ENCODE data around the gene TRIM29. TPM values are rescaled to one million over a fixed set of nuclear protein-coding genes. Genes with fewer than 3 reads are reported as not detected.

Gene TRIM29
- total RNA-seq, 3 donors from 2014 or later, result 10.6 to 58.7 (median 45.9) TPM

DNA sequence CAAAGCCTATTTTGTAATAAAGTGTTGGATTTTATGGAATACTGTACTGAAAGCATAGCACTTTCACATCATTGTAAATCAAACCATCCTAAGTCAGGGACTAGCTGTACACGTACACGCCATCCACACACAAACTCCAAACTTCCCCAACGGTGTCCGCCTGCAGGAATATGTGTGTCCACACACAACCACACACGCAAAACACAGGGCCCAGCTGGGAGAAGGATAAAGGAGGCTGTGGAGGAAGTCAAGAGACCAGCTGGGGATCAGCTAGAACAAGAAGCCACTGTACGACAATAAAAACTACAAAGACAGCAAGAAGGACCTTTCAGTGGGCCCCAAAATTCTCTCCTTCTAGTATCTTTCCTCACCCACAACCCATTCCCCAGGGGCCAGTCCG, 1.6 kb downstream of the TRIM29 start:
- no peaks in the 10 kb centered on the region for H3K9me3 ChIP-seq
- intact Hi-C loops (cut with DNase I; ENCODE audit: low total_unique reads), result no loop called here
- peak overlapping the region; percentile 95 for H3K27ac ChIP-seq
- no peaks in the 10 kb centered on the region for H3K36me3 ChIP-seq
- no peak for DNase-seq (ENCODE audit: low spot score in 2 of 2)
- peak overlapping the region in 2 of 3 donors; percentile 61 to 68 for H3K4me3 ChIP-seq
- TF ChIP-seq POLR2AphosphoS5 (IDR thresholded peaks at IDR 0.05) (no peak), POLR2A (IDR thresholded peaks at IDR 0.05) (no peak)
- TF ChIP-seq, protein P1, sequence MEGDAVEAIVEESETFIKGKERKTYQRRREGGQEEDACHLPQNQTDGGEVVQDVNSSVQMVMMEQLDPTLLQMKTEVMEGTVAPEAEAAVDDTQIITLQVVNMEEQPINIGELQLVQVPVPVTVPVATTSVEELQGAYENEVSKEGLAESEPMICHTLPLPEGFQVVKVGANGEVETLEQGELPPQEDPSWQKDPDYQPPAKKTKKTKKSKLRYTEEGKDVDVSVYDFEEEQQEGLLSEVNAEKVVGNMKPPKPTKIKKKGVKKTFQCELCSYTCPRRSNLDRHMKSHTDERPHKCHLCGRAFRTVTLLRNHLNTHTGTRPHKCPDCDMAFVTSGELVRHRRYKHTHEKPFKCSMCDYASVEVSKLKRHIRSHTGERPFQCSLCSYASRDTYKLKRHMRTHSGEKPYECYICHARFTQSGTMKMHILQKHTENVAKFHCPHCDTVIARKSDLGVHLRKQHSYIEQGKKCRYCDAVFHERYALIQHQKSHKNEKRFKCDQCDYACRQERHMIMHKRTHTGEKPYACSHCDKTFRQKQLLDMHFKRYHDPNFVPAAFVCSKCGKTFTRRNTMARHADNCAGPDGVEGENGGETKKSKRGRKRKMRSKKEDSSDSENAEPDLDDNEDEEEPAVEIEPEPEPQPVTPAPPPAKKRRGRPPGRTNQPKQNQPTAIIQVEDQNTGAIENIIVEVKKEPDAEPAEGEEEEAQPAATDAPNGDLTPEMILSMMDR (IDR thresholded peaks at IDR 0.05), result no peak
- no peaks in the 10 kb centered on the region for H3K27me3 ChIP-seq
- H3K4me1 ChIP-seq, result no peaks in the 10 kb centered on the region

DNA sequence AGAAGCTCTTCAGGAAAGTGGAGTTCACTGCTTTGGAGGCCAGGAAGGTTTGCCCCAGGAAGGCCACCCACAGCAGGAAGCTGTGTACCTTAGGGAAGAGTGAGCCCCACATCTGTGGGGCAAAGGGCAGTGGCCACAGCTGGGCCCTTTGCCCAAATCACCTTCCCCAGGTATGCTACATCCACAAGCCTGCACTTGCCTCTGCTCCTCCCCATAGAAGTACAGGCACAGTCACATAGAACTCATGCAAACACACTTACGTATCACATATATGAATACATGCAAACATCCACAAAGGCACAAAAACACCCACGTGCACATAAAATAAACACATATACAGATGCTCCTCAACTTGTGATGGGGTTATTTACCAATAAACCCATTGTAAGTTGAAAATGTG, 2.1 kb downstream of the TRIM29 start:
- TF ChIP-seq POLR2A (IDR thresholded peaks at IDR 0.05), result no peak
- TF ChIP-seq POLR2AphosphoS5 (IDR thresholded peaks at IDR 0.05), result no peak
- TF ChIP-seq, protein P1 (IDR thresholded peaks at IDR 0.05), result no peak
- Histone ChIP-seq H3K27me3 (no peaks in the 10 kb centered on the region), H3K4me3 (peak overlapping the region in 2 of 3 donors; percentile 61 to 68), H3K36me3 (no peaks in the 10 kb centered on the region), H3K9me3 (no peaks in the 10 kb centered on the region), H3K27ac (peak overlapping the region; percentile 95), H3K4me1 (no peaks in the 10 kb centered on the region)
- peak in 1 of 2 donors; percentile 37 for DNase-seq (ENCODE audit: low spot score in 2 of 2)
- intact Hi-C loops (cut with DNase I; ENCODE audit: low total_unique reads), result no loop called here

DNA sequence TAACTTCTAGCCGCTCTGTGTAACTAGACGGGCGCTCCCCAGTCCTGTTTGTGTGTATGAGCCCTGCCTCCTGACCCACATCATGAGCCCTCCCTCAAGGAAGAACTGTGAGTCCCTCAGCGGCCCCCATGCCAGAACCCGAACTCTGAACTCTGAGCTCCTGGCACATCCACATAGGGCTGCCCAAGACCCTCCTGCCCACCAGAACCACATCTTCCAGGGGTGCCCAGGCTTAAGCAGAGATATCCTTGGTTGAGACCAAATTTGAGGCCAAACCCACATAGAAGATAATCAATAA, 3.0 kb downstream of the TRIM29 start:
- H3K36me3 ChIP-seq, result no peaks in the 10 kb centered on the region
- DNase-seq (ENCODE audit: low spot score in 2 of 2), result peak in 1 of 2 donors; percentile 20
- H3K9me3 ChIP-seq, result no peaks in the 10 kb centered on the region
- no peaks in the 10 kb centered on the region for H3K27me3 ChIP-seq
- TF ChIP-seq POLR2A (IDR thresholded peaks at IDR 0.05), result no peak
- no peak for TF ChIP-seq POLR2AphosphoS5 (IDR thresholded peaks at IDR 0.05)
- TF ChIP-seq, protein P1 (IDR thresholded peaks at IDR 0.05), result no peak
- peak overlapping the region; percentile 95 for H3K27ac ChIP-seq
- intact Hi-C loops (cut with DNase I; ENCODE audit: low total_unique reads), result no loop called here
- H3K4me1 ChIP-seq, result peaks cover 0 to 5% of the 10 kb centered on the region in 2 donors
- peak overlapping the region in 2 of 3 donors; percentile 61 to 68 for H3K4me3 ChIP-seq

DNA sequence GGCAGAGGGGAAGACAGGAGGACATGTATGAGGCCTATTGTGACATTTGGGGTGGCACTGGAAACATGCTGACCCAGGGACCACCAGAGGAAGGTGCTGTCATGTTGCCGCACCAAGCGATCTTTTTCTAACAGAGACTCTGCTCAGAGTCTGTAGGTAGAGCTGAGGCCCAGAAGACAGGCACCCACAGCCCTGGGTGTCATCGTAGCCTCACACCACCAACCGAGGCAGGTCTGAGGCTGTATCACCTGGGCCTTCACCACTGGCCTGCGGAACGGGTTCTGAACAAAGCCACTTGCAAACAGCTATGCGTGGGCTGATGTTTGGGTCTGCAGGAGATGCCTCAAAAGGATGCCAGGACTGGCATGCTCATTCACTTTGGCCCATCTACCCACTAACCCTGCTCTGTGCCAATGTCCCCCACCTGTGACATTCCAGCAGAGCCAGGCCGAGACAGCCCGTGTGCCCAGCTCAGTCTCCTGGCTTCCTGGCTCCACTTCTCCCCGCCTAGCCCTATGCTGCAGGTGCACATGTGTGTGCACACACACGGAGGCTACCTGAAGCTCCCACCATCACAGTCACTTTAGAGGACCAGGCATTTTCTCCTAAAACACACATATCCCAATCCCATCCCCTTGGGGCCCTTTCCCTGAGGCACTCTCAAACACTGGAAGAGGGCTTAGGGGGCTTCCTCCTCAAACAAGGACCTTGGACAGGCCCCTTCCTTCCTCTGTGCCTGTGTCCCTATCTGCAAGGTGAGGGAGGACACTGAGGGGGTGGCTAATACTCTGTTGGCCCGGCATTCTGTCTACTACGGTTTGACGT, 3.6 kb downstream of the TRIM29 start:
- Histone ChIP-seq H3K4me1 (peaks cover 2 to 5% of the 10 kb centered on the region in 2 donors), H3K4me3 (peak overlapping the region in 2 of 3 donors; percentile 61 to 68), H3K27ac (peak overlapping the region; percentile 95), H3K27me3 (no peaks in the 10 kb centered on the region), H3K36me3 (no peaks in the 10 kb centered on the region), H3K9me3 (no peaks in the 10 kb centered on the region)
- intact Hi-C loops (cut with DNase I; ENCODE audit: low total_unique reads), result no loop called here
- TF ChIP-seq POLR2AphosphoS5 (IDR thresholded peaks at IDR 0.05), result peak in 1 of 3 donors; percentile 33
- TF ChIP-seq POLR2A (IDR thresholded peaks at IDR 0.05), result no peak
- peak in 1 of 2 donors; percentile 81 for DNase-seq (ENCODE audit: low spot score in 2 of 2)

DNA sequence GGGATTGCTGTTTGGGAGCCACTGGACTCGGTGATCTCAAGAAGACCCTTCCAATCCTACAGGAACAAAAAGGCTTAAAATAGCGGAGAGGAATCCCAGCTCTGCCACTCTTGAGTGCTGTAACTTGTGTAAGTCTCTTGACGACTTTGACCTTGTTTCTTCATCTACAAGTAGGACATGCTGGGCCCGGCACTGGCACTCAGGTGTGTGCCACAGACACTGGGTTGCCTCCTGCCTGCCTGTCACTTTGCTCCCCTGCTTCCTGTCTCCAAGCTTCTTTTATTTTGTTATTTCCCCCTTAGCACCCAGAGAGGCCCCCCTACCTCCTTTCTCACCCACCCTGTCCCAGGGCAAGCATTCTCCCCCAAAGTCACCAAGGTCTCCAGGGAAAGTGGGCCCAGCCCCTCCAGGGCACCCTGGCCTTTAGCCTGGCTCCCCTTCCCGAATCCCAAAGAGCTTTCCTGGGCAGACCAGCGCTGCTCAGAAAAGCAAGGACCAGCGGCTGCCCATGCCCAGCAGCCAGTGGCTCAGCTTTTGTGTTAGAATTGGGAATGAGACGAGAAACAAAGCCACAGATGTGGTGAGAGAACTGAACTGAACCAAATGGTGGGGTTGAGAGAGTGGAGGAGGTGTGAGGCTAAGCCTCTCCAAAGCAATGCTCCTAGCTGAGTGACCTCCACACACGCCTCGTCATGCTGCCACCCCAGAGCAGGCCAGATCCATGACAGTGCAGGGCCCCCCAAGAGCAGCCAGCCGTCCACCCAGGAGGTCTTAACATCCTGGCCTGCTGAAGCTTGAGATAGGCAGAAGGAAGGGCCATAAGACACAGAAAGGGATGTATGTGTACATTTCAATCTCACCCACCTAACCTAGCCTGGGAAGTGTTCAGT, 4.5 kb downstream of the TRIM29 start:
- H3K27ac ChIP-seq, result peak overlapping the region; percentile 95
- H3K36me3 ChIP-seq, result no peaks in the 10 kb centered on the region
- H3K4me3 ChIP-seq, result peak overlapping the region in 2 of 3 donors; percentile 61 to 68
- peak; percentile 18 to 33 for DNase-seq (ENCODE audit: low spot score in 2 of 2)
- H3K27me3 ChIP-seq, result no peaks in the 10 kb centered on the region
- no peaks in the 10 kb centered on the region for H3K9me3 ChIP-seq
- H3K4me1 ChIP-seq, result peaks cover 4 to 5% of the 10 kb centered on the region in 2 donors
- intact Hi-C loops (cut with DNase I; ENCODE audit: low total_unique reads), result no loop called here
- TF ChIP-seq POLR2AphosphoS5 (IDR thresholded peaks at IDR 0.05) (no peak), POLR2A (IDR thresholded peaks at IDR 0.05) (no peak)
- TF ChIP-seq, protein P1 (IDR thresholded peaks at IDR 0.05), result no peak
